Nephron (organoid): Measurements from ENCODE around the gene TMIGD3.
A peak's percentile ranks its signal among the peaks of the same experiment; 100 is the strongest.

ENCODE experiments used
- H3K27ac Mint-ChIP-seq, 3 experiments: 2 replicates each; pipeline ENCODE4 v1.8.0; 2020; ENCODE audit warnings: mixed read lengths in 3 of 3, mild to moderate bottlenecking in 2 of 3, moderate library complexity in 1 of 3
- H3K27me3 Mint-ChIP-seq: 2 replicates; pipeline ENCODE4 v1.8.0; 2021; ENCODE audit warnings: low read depth, mild to moderate bottlenecking, moderate library complexity, mixed read lengths
- H3K36me3 Mint-ChIP-seq: 2 replicates; pipeline ENCODE4 v1.8.0; 2020; ENCODE audit warnings: low read depth, mixed read lengths
- H3K4me1 Mint-ChIP-seq: 2 replicates; pipeline ENCODE4 v1.8.0; 2020; ENCODE audit warnings: mixed read lengths
- H3K4me3 Mint-ChIP-seq, 3 experiments: 2 replicates each; pipeline ENCODE4 v1.8.0; 2020; ENCODE audit warnings: mild to moderate bottlenecking in 3 of 3, mixed read lengths in 3 of 3, moderate library complexity in 2 of 3
- H3K9me3 Mint-ChIP-seq: 2 replicates; pipeline ENCODE4 v1.8.0; 2020; ENCODE audit warnings: mixed read lengths
- TF ChIP-seq, protein P1 (sequence below), 3 experiments: fragments of 200-600 bp; sonication (generic); IDR thresholded peaks; one replicate each; pipeline ENCODE4 v1.5.0; 2021; ENCODE audit warnings: antibody characterized with exemption in 3 of 3; ENCODE audit not compliant: unreplicated experiment in 3 of 3

The TMIGD3 gene

DNA sequence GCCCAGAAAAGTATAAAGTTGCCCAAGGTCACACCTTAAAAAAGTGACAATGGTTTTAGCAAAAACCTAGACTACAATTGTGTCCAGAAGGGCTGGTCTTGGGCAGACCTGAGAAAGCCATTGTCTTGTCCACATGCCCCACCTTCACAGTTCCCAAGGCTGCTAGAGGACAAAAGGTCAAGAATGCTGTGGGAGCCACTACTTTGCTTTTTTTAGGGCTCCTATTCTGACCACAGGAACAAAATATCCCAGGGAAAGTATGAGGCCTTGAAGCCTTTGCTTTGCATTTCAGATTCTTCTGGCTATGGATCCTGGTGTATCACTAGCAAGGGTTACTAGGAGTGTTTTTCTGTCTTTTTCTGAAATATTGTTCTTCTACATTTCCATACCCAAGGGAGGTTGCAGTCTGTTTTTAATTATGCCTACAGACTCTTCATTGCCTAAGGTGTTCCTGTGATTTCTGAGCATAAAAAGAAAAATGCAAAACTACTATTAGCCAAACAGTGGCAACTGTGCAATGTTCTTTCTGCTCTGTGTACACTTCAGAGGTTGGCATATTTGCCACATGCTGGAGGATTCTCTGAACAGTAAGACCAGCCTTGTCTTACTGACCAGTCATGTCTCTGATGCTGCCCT lies 18.9 kb downstream of the TMIGD3 start:
- Mint-ChIP-seq H3K9me3 (no peaks in the 10 kb centered on the region), H3K27ac (no peak overlapping the region), H3K27me3 (peaks cover 6% of the 10 kb centered on the region), H3K4me3 (no peak overlapping the region), H3K4me1 (peaks cover 17% of the 10 kb centered on the region), H3K36me3 (no peaks in the 10 kb centered on the region)
- TF ChIP-seq, protein P1, sequence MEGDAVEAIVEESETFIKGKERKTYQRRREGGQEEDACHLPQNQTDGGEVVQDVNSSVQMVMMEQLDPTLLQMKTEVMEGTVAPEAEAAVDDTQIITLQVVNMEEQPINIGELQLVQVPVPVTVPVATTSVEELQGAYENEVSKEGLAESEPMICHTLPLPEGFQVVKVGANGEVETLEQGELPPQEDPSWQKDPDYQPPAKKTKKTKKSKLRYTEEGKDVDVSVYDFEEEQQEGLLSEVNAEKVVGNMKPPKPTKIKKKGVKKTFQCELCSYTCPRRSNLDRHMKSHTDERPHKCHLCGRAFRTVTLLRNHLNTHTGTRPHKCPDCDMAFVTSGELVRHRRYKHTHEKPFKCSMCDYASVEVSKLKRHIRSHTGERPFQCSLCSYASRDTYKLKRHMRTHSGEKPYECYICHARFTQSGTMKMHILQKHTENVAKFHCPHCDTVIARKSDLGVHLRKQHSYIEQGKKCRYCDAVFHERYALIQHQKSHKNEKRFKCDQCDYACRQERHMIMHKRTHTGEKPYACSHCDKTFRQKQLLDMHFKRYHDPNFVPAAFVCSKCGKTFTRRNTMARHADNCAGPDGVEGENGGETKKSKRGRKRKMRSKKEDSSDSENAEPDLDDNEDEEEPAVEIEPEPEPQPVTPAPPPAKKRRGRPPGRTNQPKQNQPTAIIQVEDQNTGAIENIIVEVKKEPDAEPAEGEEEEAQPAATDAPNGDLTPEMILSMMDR (IDR thresholded peaks at IDR 0.05; ENCODE audit: unreplicated experiment in 3 of 3), result no peak

DNA sequence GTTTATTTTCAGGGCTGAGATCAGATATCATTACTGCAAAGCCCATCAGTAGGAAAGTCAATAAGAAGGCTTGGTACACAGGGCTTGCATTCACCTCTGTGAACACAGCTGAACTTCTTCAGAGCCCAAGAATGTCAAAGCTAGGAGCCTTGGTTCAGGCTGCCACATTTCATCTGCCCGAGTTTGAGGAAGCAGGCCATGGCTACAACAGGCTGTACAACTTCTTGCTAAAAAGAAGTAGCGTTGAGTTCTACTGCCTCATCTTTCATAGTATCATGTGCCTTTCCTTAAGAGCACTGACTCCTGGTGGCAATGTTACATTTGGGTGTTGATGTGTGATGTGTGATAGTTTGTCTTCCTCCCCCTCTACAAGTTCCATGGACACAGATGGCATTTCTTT lies 19.6 kb downstream of the TMIGD3 start:
- Mint-ChIP-seq H3K4me3 (no peak overlapping the region), H3K9me3 (no peaks in the 10 kb centered on the region), H3K27me3 (peaks cover 4% of the 10 kb centered on the region), H3K4me1 (peaks cover 17% of the 10 kb centered on the region), H3K27ac (no peak overlapping the region), H3K36me3 (no peaks in the 10 kb centered on the region)
- TF ChIP-seq, protein P1 (IDR thresholded peaks at IDR 0.05; ENCODE audit: unreplicated experiment in 3 of 3), result no peak

DNA sequence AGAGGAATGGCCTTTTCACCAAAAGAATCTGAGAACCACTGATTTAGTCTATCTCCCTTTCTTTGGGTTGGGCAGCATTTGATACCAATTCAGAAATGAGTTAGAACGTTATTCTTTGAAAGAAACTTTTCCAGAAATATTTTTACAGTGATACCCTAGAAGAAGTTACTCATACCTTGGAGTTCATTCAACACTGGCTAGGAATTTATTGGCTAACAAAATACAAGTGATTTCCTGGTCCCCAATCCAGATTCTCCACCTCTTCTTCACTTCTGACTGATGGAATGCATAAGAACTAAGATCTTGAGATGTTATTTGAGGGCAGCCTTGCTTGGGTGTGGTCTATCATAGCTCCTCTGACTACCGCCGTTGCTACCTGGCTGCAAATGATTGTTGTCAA lies 20.3 kb downstream of the TMIGD3 start:
- Mint-ChIP-seq H3K9me3 (no peaks in the 10 kb centered on the region), H3K4me3 (no peak overlapping the region), H3K4me1 (peaks cover 17% of the 10 kb centered on the region), H3K27me3 (no peaks in the 10 kb centered on the region), H3K36me3 (no peaks in the 10 kb centered on the region), H3K27ac (no peak overlapping the region)
- TF ChIP-seq, protein P1 (IDR thresholded peaks at IDR 0.05; ENCODE audit: unreplicated experiment in 3 of 3), result no peak

DNA sequence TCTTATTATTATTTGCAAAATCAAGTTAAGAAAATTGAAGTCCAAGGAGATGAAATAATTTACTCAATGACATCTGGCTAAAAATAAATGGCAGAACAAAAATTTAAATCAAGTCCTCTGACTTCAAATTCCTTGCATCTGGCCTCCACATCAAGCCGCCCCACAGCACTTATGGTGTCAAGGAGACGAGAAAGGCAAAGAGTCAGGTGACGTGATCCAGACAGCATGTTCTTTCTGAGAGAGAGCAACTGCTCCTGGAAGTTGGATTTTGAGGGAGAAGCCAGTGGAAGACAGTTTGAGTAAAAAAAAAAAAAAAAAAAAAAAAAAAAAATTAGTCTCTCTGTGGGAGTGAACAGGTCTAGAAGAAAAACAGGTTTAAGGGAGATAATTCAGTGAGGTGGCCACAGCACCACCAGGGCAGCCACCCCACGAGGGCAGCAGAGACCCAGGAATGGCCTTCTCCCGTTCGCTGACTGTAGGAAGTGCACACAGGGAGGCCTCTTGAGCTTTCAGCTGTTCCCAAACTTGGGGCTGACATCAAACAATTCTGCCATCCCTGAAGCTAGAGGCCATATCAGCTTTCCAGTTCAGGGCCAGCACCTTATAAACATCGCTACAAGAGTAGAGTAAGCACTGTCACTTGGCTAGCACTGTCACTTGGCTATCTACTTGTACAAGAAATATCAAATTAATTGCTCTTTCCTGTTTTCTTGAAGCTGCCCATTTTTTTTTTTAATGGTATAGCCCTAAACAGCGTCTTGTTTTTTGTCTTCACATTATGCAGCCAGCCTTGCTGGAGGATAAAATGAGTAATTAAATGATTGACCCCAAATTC lies 21.8 kb downstream of the TMIGD3 start:
- Mint-ChIP-seq H3K36me3 (no peaks in the 10 kb centered on the region), H3K4me1 (peaks cover 17% of the 10 kb centered on the region), H3K9me3 (no peaks in the 10 kb centered on the region), H3K27me3 (no peaks in the 10 kb centered on the region), H3K4me3 (no peak overlapping the region), H3K27ac (peak overlapping the region in 1 of 3 experiments; percentile 59)
- TF ChIP-seq, protein P1 (IDR thresholded peaks at IDR 0.05; ENCODE audit: unreplicated experiment in 3 of 3), result peak; percentile 71 to 80 (median 72)

DNA sequence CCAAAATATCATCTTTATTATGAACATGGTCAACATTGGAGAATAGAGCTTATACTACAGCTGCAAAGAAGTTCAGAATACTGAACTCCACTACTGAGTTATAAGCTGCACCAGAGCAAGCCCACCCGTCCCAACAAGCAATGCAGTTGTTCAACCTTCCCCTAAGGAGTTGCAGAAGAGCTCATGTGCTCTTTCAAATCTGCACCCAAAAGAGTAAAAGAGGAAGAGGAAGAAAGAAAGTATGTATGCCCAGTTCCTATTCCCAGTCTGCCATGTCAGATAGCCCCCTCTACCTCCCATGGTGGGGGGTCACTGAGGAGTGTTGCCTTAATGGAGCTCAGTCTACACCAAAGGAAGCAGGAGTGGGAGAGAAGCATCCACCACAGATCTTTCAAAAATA lies 22.8 kb downstream of the TMIGD3 start:
- Mint-ChIP-seq H3K4me1 (peaks cover 17% of the 10 kb centered on the region), H3K27ac (no peak overlapping the region), H3K27me3 (no peaks in the 10 kb centered on the region), H3K9me3 (no peaks in the 10 kb centered on the region), H3K4me3 (no peak overlapping the region), H3K36me3 (no peaks in the 10 kb centered on the region)
- TF ChIP-seq, protein P1 (IDR thresholded peaks at IDR 0.05; ENCODE audit: unreplicated experiment in 3 of 3), result no peak
